ENCODE data around the gene ARV1.

DNA sequence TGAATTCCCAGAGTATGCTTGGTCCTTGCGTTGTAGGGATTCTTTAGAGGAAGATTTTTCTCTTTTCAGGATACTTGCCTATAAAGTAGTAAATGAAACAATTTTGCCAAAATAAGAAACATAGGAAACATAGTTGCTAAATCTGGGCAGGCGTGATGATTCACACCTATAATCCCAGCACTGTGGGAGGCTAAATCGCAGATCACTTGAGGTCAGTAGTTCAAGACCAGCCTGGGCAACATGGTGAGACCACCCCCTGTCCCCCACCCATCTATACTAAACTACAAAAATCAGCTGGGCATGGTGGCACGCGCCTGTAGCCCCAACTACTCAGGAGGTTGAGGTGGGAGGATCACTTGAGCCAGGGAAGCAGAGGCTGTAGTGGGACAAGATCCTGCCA, 4.9 kb downstream of the ARV1 start:
- TF ChIP-seq CTCF (IDR thresholded peaks at IDR 0.05), result no peak
- TF ChIP-seq POLR2A (IDR thresholded peaks at IDR 0.05), result no peak
